Stimulated activated naive CD4-positive, alpha-beta T cell treated with Interleukin-2 at 50 U/mL for 16 hours (primary cell): ENCODE measurements around the gene LEUTX.
A peak's percentile ranks its signal among the peaks of the same experiment; 100 is the strongest.
"Not testable (repeated sequence)": the region's sequence is repeated elsewhere in the genome, so short reads cannot be mapped to it uniquely, and the experiment has no call there.

Experiments
- DNase-seq: peaks from one replicate; lab custom pipeline; 2025; lab: John Stamatoyannopoulos, UW

LEUTX gene, protein sequence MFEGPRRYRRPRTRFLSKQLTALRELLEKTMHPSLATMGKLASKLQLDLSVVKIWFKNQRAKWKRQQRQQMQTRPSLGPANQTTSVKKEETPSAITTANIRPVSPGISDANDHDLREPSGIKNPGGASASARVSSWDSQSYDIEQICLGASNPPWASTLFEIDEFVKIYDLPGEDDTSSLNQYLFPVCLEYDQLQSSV

DNA sequence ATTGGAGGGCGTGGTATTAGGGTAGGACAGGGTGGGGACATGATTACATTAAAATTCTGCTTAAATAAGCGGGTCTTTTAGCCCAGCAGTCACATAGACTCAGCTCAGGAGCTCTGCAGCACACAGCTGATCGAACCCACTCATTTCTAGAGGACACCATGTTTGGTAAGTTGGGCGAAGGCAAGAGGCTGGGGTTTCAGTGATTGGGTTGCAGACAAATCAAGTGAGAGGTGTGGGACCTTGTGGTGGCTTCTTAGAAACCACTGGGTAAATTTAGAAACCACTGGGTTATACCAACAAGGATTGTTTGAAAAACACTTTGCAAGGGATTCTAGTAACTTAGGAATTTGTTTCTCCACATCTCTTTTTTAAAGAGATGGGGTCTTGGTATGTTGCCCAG is at the start of gene LEUTX:
LEUTX (plus strand) TSS at position 92 of the 400 bp plus-strand sequence; CDS start at position 159, 67 bp downstream.
- no peak for DNase-seq

- no peak for DNase-seq
These were observed 49.1 kb upstream of the LEUTX start for GRCh38 chr19:39729594-39729993.

DNA sequence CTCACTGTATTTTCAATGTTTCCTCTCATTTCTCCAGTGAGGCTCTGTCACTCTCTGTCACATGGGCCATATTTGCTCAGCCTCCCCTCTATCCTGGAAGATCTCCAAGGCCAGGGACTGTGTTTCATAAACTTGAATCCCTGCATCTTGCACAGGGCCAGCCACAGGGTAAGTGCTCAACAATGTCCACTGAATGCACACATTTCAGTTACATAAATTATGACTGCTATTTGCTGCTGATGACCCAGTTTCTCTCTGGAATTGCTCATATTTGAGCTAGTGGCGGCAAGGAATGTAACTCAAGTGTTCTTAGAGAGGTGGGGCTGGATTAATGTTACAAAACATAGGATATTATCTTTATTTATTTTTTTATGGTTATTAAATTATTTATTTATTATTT is 47.0 kb upstream of the LEUTX start:
- no peak for DNase-seq

- DNase-seq, result no peak
These were observed 44.8 kb upstream of the LEUTX start for GRCh38 chr19:39733841-39734240.

DNA sequence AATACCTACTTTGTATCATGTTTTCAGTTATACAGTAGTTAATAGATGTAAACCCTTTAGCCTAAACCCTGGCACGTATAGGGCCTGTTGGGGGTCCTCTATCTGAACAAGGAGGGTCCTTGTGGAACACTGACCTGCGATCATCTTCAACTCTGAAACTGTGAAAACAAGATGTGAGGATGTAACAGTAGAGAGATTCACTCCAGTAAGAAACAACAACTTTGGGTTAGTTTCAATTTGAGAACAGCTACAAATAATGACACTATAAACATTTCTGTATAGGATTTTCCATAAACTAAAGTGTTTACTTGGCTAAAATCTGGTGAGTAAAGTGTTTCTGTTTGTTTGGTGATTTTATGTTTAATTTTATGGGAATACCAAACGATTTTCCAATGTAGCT is 43.0 kb upstream of the LEUTX start:
- DNase-seq, result no peak

- no peak for DNase-seq
These were observed 42.6 kb upstream of the LEUTX start for GRCh38 chr19:39736088-39736487.

DNA sequence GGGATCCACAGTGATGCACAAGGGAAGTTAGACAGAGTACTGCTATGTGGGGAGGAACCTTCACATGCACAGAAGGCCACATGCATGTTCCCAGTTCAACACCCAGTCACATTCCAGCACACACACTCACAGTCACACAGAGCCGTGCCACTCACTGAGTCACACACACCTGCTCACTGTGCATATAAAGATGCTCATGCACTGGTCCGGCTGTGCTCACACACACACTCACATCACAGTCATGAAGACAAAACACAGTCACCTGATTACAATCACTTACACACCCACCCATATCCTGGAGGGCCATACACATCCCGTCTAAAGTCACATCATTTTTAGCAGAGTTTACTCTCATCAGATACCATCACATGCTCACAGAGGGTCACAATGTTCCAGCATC is 41.3 kb upstream of the LEUTX start:
- DNase-seq, result no peak

DNA sequence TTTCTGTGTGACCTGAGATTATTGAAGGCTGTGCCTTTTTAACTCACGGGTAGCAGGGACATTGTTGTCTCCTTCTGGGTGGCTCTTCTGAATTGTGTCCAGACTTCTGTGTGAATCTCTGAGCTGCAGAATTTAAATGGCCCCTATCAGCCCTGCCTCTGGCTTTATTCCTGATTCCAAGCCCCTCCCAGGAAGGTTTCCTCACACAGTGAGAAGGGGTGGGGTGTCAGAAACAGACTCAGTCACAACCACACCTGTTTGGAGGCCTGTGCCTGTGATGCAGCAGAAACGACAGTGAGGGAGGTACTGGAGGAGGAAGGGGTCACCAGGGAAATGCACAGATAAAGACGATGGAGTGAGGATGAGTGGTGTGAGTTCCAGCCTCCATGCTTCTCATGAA is 40.8 kb upstream of the LEUTX start, which contains the start of gene CLC:
CLC (minus strand) TSS at position 139 of the 400 bp plus-strand sequence; CDS start at position 62, 77 bp downstream.
- no peak for DNase-seq

- DNase-seq, result no peak
These were observed 39.8 kb upstream of the LEUTX start for GRCh38 chr19:39738814-39739213.

GRCh38 chr19:39740395-39740794 is 38.3 kb upstream of the LEUTX start:
- no peak for DNase-seq

DNA sequence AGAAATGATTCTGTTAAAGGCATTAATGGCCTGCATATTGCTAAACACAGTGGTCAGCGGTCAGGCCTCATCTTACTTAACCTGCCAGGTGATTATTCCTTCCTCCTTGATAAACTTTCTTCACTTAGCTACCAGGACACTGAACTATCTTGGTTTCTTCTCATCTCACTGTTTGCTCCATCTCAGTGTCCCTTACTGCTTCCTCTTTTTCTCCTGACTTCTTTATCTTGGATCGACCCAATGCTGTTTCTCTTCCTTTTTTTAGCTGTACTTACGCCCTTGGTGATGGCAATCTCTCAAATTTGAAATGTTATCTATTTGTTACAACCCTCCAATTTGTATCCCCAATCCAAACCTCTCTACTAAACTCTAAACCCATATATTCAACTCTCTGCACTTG is 33.0 kb upstream of the LEUTX start:
- DNase-seq, result no peak

DNA sequence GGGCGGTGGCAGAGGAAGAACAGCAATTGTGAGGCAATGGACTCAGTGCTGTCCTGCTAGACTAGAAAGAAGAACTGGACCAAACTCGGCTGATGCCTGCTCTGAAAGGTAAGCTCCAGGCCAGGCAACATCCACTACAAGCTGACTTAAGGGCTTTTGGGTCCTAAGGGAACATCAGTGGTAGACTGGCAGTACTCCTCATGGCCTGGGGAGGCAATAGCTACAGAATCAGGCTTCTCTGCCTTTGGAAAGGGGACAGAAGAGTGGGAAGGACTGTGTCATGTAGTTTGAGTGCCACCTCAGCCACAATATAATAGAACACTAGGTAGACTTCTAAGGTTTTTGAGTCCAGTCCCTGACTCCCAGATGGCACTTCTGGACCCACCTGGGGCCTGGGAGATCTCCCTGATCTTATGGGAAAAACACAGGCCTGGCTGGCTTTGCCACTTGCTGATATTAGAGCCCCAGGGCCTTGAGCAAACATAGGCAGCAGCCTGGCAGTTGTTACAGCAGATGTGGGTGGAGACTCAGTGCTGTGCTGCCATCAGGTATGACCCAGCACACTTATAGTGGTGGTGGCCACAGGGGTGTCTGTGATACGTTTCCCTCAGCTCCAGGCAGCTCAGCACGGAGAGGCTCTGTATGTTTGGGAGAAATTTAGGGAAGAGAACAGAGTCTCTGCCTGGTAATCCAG is 31.7 kb upstream of the LEUTX start:
- no peak for DNase-seq

- no peak for DNase-seq
These were observed 28.7 kb upstream of the LEUTX start for GRCh38 chr19:39749981-39750380.

DNA sequence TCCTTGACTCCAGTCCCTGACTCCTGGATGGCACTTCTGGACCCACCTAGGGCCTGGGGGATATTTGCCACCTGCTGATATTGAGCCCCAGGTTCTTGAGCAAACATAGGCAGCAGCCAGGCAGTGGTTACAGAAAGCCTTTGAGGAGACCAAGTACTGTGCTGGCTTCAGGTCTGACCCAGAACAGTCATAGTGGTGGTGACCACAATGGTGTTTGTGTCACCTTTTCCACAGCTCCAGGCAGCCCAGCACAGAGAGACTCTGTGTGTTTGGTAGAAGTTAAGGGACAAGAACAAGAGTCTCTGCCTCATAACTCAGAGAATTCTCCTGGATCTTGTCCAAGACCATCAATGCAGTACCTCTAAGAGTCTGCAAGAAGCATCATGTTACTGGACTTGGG is 26.3 kb upstream of the LEUTX start:
- no peak for DNase-seq

DNA sequence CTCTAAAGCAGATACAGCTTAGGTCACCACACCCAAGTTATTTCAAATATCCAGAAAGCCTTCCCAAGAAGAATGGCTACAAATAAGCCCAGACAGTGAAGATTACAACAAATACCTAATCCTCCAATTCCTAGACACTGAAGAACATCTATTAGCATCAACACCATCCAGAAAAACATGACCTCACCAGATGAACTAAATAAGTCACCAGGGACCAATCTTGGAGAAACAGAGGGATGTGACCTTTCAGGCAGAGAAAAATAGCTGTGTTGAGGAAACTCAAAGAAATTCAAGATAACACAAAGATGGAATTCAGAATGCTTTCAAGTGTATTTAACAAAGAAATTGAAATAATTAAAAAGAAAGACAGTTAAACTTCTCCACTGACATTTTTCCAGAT is 25.9 kb upstream of the LEUTX start:
- DNase-seq, result no peak

- no peak for DNase-seq
These were observed 24.1 kb upstream of the LEUTX start for GRCh38 chr19:39754544-39754943.

DNA sequence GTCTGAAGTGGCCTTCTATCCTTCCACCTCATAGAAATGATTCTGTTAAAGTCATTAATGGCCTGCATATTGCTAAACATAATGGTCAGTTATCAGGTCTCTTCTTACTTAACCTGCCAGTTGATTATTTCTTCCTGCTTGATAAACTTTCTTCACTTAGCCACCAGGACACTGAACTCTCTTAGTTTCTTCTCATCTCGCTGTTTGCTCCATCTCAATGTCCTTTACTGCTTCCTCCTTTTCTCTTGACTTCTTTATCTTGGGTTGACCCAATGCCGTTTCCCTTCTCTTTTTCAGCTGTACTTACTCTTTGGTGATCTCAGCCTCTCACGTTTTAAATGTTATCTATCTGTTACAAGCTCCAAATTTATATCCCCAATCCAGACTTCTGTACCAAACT is 23.7 kb upstream of the LEUTX start:
- no peak for DNase-seq

- DNase-seq, result no peak
These were observed 19.0 kb upstream of the LEUTX start for GRCh38 chr19:39759457-39760184.

DNA sequence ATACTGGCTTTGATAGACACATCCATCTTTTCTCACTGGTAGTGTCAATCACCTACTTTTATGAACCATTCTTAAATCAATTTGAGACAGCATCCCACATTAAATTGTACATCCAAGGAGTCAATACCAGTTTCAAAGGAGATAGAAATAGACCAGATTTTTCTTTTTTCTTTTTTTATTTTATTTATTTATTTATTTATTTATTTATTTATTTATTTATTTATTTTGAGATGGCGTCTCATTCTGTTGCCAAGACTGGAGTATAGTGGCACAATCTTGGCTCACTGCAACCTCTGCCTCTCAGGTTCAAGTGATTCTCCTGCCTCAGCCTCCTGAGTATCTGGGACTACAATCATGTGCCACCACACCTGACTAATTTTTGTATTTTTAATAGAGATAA is 16.8 kb upstream of the LEUTX start:
- DNase-seq, result not testable (repeated sequence)

- DNase-seq, result peak; percentile 5
These were observed 13.3 kb upstream of the LEUTX start for GRCh38 chr19:39765091-39766076.

DNA sequence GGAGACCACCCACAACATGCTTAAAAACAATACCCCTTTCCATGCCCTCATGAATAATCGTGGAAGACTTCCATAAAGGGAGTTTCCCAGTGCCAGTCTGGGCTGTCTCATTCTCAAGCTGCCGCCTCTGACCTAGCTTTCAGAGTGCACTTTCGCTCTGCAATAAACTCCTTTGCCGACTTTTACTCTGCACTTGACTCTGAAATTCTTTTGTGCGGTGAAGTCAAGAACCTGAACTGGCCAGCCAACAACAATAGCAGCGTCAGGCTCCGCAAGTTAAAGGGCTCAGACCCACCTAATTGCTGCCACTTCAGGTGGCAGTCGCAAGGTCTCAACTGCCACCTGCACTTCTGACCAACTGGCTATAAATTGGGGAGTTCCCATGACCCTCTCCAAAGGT is 10.3 kb upstream of the LEUTX start:
- DNase-seq, result no peak

DNA sequence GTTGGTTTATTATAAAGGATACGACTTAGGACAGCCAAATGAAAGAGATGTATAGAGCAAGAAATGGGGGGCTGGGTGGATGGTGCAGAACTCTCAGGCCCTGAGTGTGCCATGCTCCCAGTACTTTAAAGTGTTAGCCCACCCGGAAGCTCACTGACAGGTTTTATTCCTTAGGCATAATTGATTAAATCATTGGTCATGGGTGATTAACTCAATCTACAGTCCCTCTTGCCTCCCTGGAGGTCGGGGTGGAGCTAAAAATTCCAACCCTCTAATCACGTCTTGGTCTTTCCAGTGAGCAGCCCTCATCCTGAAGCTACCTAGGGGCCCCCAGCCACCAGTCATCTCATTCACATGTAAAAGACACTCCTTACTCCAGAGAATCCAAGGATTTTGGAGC is 9.9 kb upstream of the LEUTX start:
- no peak for DNase-seq
